Kidney epithelial cell (primary cell): ENCODE results near the gene ACAA2. TPM values are rescaled to one million over a fixed set of nuclear protein-coding genes. Genes with fewer than 3 reads are reported as not detected.

Experiments used
- DNase-seq: peaks from one replicate; pipeline ENCODE4 v3.0.0-alpha.2; 2010; ENCODE audit warnings: low read depth
- H3K27me3 ChIP-seq: 2 replicates; pipeline ENCODE4 v1.6.0; 2011; ENCODE audit warnings: low read length; ENCODE audit not compliant: control insufficient read depth, insufficient read depth
- H3K36me3 ChIP-seq: 2 replicates; pipeline ENCODE4 v1.5.1; 2011; ENCODE audit warnings: low read length; ENCODE audit not compliant: control insufficient read depth, insufficient read depth
- H3K4me3 ChIP-seq: 2 replicates; pipeline ENCODE4 v1.5.1; 2011; ENCODE audit warnings: low read depth, mild to moderate bottlenecking, control low read depth, low read length
- total RNA-seq: library from RNA; depleted of rRNA; stranded (reverse); fragments of >200 nt; gene quantifications from 2 replicates; pipeline ENCODE4 v1.2.3, GENCODE V29; 2015
- TF ChIP-seq, protein P1 (sequence below): IDR thresholded peaks from 2 replicates; pipeline ENCODE4 v1.5.1; 2011; ENCODE audit warnings: mild to moderate bottlenecking, moderate library complexity, low read length, control low read depth, inconsistent platforms; ENCODE audit not compliant: insufficient read depth, poor library complexity, severe bottlenecking

Gene ACAA2
- total RNA-seq, 1 donor from 2014 or later: 68.0 TPM

DNA sequence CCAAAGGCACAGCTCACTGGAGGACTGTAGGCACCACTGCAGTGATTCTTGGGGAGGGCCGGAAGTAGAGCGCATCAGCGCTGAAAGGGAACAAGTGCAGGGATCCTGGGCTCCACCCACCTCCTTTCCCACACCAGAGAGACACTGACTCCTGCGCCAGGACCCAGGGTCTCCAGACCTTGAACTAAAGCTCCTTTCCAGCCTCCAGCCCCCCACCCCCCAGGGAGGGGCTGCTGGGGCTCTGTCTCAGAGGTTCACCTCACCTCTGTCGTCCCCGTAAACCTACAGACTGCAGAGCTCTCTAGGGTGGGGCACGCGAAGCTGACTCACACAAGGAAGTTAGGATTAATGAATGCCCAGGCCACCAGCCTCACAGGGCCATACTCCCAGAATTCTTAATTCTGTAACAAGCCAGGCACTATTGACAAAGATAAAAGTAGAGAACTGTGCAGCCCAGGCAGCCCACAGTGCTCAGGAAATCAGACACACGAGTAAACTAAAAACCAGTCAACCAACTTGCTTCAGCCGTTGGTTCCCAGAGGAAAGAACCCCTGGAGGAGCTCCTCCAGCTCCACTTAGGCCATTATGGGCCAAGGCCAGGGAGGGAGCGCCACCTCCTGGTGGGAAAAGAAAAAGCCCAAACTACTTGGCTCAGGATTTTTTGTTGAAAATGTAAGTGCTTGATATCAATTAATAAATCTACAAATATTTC lies 45.1 kb upstream of the ACAA2 start:
- DNase-seq: peak; percentile 39
- Histone ChIP-seq H3K4me3 (no peak overlapping the region), H3K27me3 (no peaks in the 10 kb centered on the region), H3K36me3 (no peaks in the 10 kb centered on the region)
- TF ChIP-seq, protein P1, sequence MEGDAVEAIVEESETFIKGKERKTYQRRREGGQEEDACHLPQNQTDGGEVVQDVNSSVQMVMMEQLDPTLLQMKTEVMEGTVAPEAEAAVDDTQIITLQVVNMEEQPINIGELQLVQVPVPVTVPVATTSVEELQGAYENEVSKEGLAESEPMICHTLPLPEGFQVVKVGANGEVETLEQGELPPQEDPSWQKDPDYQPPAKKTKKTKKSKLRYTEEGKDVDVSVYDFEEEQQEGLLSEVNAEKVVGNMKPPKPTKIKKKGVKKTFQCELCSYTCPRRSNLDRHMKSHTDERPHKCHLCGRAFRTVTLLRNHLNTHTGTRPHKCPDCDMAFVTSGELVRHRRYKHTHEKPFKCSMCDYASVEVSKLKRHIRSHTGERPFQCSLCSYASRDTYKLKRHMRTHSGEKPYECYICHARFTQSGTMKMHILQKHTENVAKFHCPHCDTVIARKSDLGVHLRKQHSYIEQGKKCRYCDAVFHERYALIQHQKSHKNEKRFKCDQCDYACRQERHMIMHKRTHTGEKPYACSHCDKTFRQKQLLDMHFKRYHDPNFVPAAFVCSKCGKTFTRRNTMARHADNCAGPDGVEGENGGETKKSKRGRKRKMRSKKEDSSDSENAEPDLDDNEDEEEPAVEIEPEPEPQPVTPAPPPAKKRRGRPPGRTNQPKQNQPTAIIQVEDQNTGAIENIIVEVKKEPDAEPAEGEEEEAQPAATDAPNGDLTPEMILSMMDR: peak; percentile 91

GRCh38 chr18:49857708-49858107 lies 44.4 kb upstream of the ACAA2 start:
- no peak overlapping the region for H3K4me3 ChIP-seq
- TF ChIP-seq, protein P1: no peak
- H3K36me3 ChIP-seq: no peaks in the 10 kb centered on the region
- H3K27me3 ChIP-seq: no peaks in the 10 kb centered on the region
- DNase-seq: no peak

DNA sequence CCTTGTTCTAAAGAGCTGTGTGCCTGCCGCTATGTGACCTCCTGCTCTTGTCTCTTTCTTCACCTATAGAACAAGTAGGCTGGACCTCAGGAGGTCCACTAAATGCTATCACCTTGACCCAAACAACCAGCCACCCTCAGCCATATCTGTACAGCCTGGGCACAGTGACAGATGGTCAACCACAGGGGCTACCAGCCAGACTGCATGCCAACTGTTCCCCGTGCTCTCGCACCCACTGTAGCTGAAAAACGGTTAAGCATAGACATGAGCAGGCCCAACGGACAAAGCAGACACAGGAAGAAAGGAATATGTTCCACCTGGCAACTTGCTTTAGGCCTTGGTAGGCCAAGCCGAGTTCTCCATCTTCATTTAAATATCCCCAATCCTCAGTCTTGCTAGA lies 43.2 kb upstream of the ACAA2 start:
- Histone ChIP-seq H3K27me3 (no peaks in the 10 kb centered on the region), H3K36me3 (peaks cover 1% of the 10 kb centered on the region), H3K4me3 (no peak overlapping the region)
- TF ChIP-seq, protein P1: no peak
- no peak for DNase-seq

GRCh38 chr18:49855711-49856415 lies 42.5 kb upstream of the ACAA2 start:
- DNase-seq: no peak
- Histone ChIP-seq H3K4me3 (no peak overlapping the region), H3K36me3 (peaks cover 1% of the 10 kb centered on the region), H3K27me3 (no peaks in the 10 kb centered on the region)
- TF ChIP-seq, protein P1: no peak

DNA sequence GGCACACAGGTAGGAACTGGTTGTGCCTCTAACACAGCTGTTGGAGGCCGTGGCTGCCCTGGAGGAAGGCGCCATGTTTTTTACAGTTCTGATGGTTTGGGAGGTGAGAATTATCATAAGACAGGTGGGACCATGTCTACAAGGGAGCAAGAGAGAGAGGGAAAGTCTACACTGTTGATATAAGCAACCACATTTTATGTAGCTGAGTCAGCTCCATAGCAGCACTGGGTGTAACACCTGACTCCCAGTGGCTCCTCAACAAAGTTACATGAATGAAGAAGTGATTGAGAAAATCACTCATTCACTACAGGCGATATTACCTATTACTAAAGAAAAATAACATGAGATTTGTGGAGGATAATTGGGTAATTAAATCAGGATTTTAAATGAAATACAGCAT lies 41.3 kb upstream of the ACAA2 start:
- Histone ChIP-seq H3K27me3 (no peaks in the 10 kb centered on the region), H3K4me3 (no peak overlapping the region), H3K36me3 (peaks cover 1% of the 10 kb centered on the region)
- TF ChIP-seq, protein P1: no peak
- peak; percentile 21 for DNase-seq
